Trophoblast cell (in vitro differentiated cells and primary cell): ENCODE data around the gene KDELR1.
A peak's percentile ranks its signal among the peaks of the same experiment; 100 is the strongest.

ENCODE experiments used
- DNase-seq, 2 donors: peaks; one replicate each; pipeline ENCODE4 v3.0.0-alpha.2; 2016
- H2AFZ ChIP-seq: 2 replicates; pipeline ENCODE4 v1.6.1; 2013; ENCODE audit warnings: low read length, moderate library complexity, mild to moderate bottlenecking; ENCODE audit not compliant: insufficient read depth, poor library complexity
- H2AK5ac ChIP-seq: 2 replicates; pipeline ENCODE4 v1.6.1; 2013; ENCODE audit warnings: mild to moderate bottlenecking, low read length
- H2BK120ac ChIP-seq: 2 replicates; pipeline ENCODE4 v1.6.1; 2013; ENCODE audit warnings: low read length, mild to moderate bottlenecking, moderate library complexity; ENCODE audit not compliant: insufficient read depth, poor library complexity
- H2BK12ac ChIP-seq: 2 replicates; pipeline ENCODE4 v1.6.1; 2013; ENCODE audit warnings: mild to moderate bottlenecking, low read length, moderate library complexity
- H2BK5ac ChIP-seq: 2 replicates; pipeline ENCODE4 v1.6.1; 2013; ENCODE audit warnings: low read length, low read depth, moderate library complexity, mild to moderate bottlenecking; ENCODE audit not compliant: poor library complexity
- H3K14ac ChIP-seq: 2 replicates; pipeline ENCODE4 v1.6.1; 2013; ENCODE audit warnings: mild to moderate bottlenecking, low read length
- H3K18ac ChIP-seq: 2 replicates; pipeline ENCODE4 v1.6.1; 2013; ENCODE audit warnings: mild to moderate bottlenecking, low read length
- H3K23ac ChIP-seq: 2 replicates; pipeline ENCODE4 v1.6.1; 2013; ENCODE audit warnings: low read length
- H3K27ac ChIP-seq: 2 replicates; pipeline ENCODE4 v1.5.1; 2013; ENCODE audit warnings: low read depth, mild to moderate bottlenecking, inconsistent platforms, low read length, moderate library complexity
- H3K27me3 ChIP-seq: 2 replicates; pipeline ENCODE4 v1.6.1; 2013; ENCODE audit warnings: inconsistent platforms, mild to moderate bottlenecking, low read length, moderate library complexity; ENCODE audit not compliant: insufficient read depth
- H3K36me3 ChIP-seq, 2 experiments: 1 replicate in 1 of 2; 2 replicates in 1 of 2; pipeline ENCODE4 v1.6.1; 2013; ENCODE audit warnings: low read length in 2 of 2, mild to moderate bottlenecking in 2 of 2, moderate library complexity in 1 of 2; ENCODE audit not compliant: insufficient read depth in 2 of 2, control insufficient read depth in 1 of 2
- H3K4ac ChIP-seq: 2 replicates; pipeline ENCODE4 v1.6.1; 2013; ENCODE audit warnings: low read depth, mild to moderate bottlenecking, low read length, moderate library complexity
- H3K4me1 ChIP-seq, 2 experiments: 1 replicate in 1 of 2; 2 replicates in 1 of 2; pipeline ENCODE4 v1.6.1; 2013; ENCODE audit warnings: low read length in 2 of 2, mild to moderate bottlenecking in 2 of 2, moderate library complexity in 1 of 2; ENCODE audit not compliant: insufficient read depth in 2 of 2, control insufficient read depth in 1 of 2
- H3K4me2 ChIP-seq: 2 replicates; pipeline ENCODE4 v1.6.1; 2013; ENCODE audit warnings: inconsistent platforms, mild to moderate bottlenecking, low read length, moderate library complexity
- H3K4me3 ChIP-seq: 2 replicates; pipeline ENCODE4 v1.5.1; 2013; ENCODE audit warnings: mild to moderate bottlenecking, low read depth, low read length, inconsistent platforms
- H3K79me1 ChIP-seq: one replicate; pipeline ENCODE4 v1.6.1; 2013; ENCODE audit warnings: low read length
- H3K79me2 ChIP-seq: 2 replicates; pipeline ENCODE4 v1.6.1; 2013; ENCODE audit warnings: low read length, mild to moderate bottlenecking; ENCODE audit not compliant: control insufficient read depth, insufficient read depth, poor library complexity
- H3K9ac ChIP-seq: 2 replicates; pipeline ENCODE4 v1.6.1; 2013; ENCODE audit warnings: mild to moderate bottlenecking, low read length
- H3K9me3 ChIP-seq: 2 replicates; pipeline ENCODE4 v1.6.1; 2013; ENCODE audit warnings: low read depth, mild to moderate bottlenecking, control low read depth, inconsistent platforms, low read length; ENCODE audit not compliant: insufficient read depth
- H4K12ac ChIP-seq: 2 replicates; pipeline ENCODE4 v1.6.1; 2013; ENCODE audit warnings: low read depth, mild to moderate bottlenecking, low read length, moderate library complexity
- H4K8ac ChIP-seq: 2 replicates; pipeline ENCODE4 v1.6.1; 2013; ENCODE audit warnings: low read depth, mild to moderate bottlenecking, low read length, moderate library complexity
- H4K91ac ChIP-seq: one replicate; pipeline ENCODE4 v1.6.1; 2013; ENCODE audit warnings: low read depth, mild to moderate bottlenecking, low read length, moderate library complexity
- WGBS: extraction: QIAGEN DNeasy Blood & Tissue Kit; methylation state at CpG from one replicate; pipeline ENCODE4 v1.1.7; 2013; ENCODE audit warnings: missing lambda C conversion rate; ENCODE audit not compliant: insufficient read length, insufficient coverage; ENCODE audit errors: extremely low coverage; 5-methylcytosine and 5-hydroxymethylcytosine counted together

Gene KDELR1

DNA sequence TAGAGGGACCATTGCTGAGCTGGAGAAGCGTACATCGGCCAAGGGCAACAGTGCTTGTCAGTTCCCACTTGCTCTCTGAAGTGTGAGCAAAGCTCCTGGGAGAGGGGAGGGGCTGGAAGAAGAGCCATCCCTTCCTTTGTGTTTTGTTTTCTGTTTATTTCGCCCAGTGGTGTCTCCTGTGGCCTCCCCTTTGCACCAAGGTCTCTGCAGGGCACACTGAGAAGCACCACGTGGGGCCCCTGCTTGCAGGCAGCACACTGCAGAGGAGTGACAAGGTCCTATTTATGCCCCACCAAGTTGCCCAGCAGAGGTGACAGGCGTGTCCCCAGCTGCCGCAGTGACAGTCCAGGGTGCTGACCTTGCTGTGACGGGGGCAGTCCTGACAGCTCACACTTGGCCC lies 26.1 kb upstream of the KDELR1 start:
- H3K14ac ChIP-seq = no peak overlapping the region
- no peak overlapping the region for H2BK12ac ChIP-seq
- no peak for DNase-seq
- no peak overlapping the region for H2AFZ ChIP-seq
- no peak overlapping the region for H4K91ac ChIP-seq
- no peak overlapping the region for H2BK120ac ChIP-seq
- no peaks in the 10 kb centered on the region for H3K27me3 ChIP-seq
- H3K4ac ChIP-seq = no peak overlapping the region
- peaks cover 4% of the 10 kb centered on the region for H3K9me3 ChIP-seq
- H3K79me2 ChIP-seq = no peaks in the 10 kb centered on the region
- H3K9ac ChIP-seq = no peak overlapping the region
- H2AK5ac ChIP-seq = no peak overlapping the region
- H3K36me3 ChIP-seq = no peaks in the 10 kb centered on the region
- no peak overlapping the region for H3K4me3 ChIP-seq
- no peak overlapping the region for H2BK5ac ChIP-seq
- no peak overlapping the region for H3K4me2 ChIP-seq
- H3K4me1 ChIP-seq = peaks cover 0 to 2% of the 10 kb centered on the region in 2 experiments
- no peak overlapping the region for H3K27ac ChIP-seq
- H3K23ac ChIP-seq = no peak overlapping the region
- no peak overlapping the region for H4K8ac ChIP-seq
- H3K18ac ChIP-seq = no peak overlapping the region
- H3K79me1 ChIP-seq = no peaks in the 10 kb centered on the region
- WGBS = no CpG with 5 or more reads among the region's 7 CpGs
- no peak overlapping the region for H4K12ac ChIP-seq

DNA sequence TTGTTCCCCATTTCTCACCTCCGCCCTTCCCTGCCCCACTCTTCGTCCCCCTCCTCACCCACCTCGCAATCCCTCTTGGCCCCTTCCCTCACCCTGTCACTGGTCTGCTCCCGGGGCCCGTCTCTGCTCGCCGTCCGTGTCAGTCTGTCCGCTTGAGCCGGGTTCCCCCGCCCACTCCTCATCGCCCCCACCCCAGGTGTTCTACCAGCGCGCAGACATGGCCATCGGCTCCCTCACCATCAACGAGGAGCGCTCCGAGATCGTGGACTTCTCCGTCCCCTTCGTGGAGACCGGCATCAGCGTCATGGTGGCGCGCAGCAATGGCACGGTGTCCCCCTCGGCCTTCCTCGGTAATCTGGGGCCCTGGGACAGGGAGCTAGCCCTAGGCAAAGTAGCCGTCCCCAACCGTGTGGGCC lies 24.5 kb upstream of the KDELR1 start:
- Histone ChIP-seq H2BK5ac (no peak overlapping the region), H3K27me3 (no peaks in the 10 kb centered on the region), H3K36me3 (no peaks in the 10 kb centered on the region), H3K23ac (no peak overlapping the region), H2AK5ac (no peak overlapping the region), H3K4ac (no peak overlapping the region), H3K27ac (no peak overlapping the region), H2AFZ (no peak overlapping the region), H4K8ac (no peak overlapping the region), H2BK12ac (no peak overlapping the region), H3K79me2 (no peaks in the 10 kb centered on the region), H3K9ac (no peak overlapping the region), H3K4me3 (no peak overlapping the region), H3K79me1 (no peaks in the 10 kb centered on the region), H4K91ac (no peak overlapping the region), H3K4me2 (no peak overlapping the region), H3K18ac (no peak overlapping the region), H3K9me3 (peaks cover 2% of the 10 kb centered on the region), H3K14ac (no peak overlapping the region), H2BK120ac (no peak overlapping the region), H3K4me1 (peaks cover 0 to 2% of the 10 kb centered on the region in 2 experiments), H4K12ac (no peak overlapping the region)
- DNase-seq = no peak
- WGBS = 100% methylated on average over 3 of the region's 30 CpGs

DNA sequence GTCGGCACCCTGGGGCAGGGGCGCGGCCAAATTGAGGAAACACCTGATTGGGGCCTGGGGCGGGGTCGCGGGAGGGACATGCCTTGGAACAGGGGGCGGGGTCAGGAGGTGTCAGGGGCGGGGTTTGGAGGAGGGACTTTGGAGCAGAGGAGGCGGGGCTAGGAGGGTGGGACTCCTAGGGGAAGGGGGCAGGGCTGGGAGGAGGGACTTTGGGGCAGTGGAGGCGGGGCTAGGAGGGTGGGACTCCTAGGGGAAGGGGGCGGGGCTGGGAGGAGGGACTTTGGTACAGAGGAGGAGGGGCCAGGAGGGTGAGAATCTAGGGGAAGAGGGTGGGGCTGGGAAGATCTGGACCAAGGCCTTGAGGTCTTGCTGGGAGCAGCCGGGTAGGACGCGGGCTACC lies 24.0 kb upstream of the KDELR1 start:
- Histone ChIP-seq H3K27ac (no peak overlapping the region), H3K4me3 (no peak overlapping the region), H2BK12ac (no peak overlapping the region), H4K91ac (no peak overlapping the region), H3K14ac (no peak overlapping the region), H3K4ac (no peak overlapping the region), H3K9ac (no peak overlapping the region), H3K9me3 (peaks cover 2% of the 10 kb centered on the region), H2BK120ac (no peak overlapping the region), H4K12ac (no peak overlapping the region), H2AFZ (no peak overlapping the region), H3K79me2 (no peaks in the 10 kb centered on the region), H3K79me1 (no peaks in the 10 kb centered on the region), H3K36me3 (no peaks in the 10 kb centered on the region), H3K27me3 (no peaks in the 10 kb centered on the region), H3K18ac (no peak overlapping the region), H3K4me1 (peaks cover 0 to 2% of the 10 kb centered on the region in 2 experiments), H3K4me2 (no peak overlapping the region), H2AK5ac (no peak overlapping the region), H4K8ac (no peak overlapping the region), H2BK5ac (no peak overlapping the region), H3K23ac (no peak overlapping the region)
- peak; percentile 70 to 75 for DNase-seq
- WGBS = no CpG with 5 or more reads among the region's 14 CpGs

DNA sequence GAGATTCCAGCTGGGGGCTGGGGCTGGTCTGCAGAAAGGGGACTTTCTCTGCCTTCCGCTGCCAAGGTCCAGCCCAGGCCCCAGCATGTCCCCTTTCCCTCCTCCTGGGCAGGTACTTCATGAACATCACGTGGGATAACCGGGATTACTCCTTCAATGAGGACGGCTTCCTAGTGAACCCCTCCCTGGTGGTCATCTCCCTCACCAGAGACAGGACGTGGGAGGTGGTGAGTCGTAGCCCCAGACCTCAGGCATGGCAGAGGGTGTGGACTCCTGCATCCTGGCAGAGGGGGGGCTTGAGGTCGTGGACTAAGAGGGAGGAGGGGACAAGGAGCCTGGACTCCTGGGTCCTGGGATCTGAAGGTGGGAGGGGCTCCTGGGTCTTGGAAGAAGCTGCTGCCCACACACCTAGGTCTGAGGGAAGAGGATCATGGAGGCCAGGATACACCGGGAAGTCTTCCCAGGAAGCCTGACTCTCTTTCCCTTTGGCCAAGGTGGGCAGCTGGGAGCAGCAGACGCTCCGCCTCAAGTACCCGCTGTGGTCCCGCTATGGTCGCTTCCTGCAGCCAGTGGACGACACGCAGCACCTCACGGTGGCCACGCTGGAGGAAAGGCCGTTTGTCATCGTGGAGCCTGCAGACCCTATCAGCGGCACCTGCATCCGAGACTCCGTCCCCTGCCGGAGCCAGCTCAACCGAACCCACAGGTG lies 22.7 kb upstream of the KDELR1 start:
- Histone ChIP-seq H4K91ac (no peak overlapping the region), H3K4me3 (no peak overlapping the region), H2AFZ (no peak overlapping the region), H3K4ac (no peak overlapping the region), H4K12ac (no peak overlapping the region), H3K36me3 (no peaks in the 10 kb centered on the region), H3K27me3 (no peaks in the 10 kb centered on the region), H3K4me1 (peaks cover 0 to 2% of the 10 kb centered on the region in 2 experiments), H2BK120ac (no peak overlapping the region), H2BK5ac (no peak overlapping the region), H3K9me3 (peaks cover 2% of the 10 kb centered on the region), H2BK12ac (no peak overlapping the region), H3K79me1 (no peaks in the 10 kb centered on the region), H3K9ac (no peak overlapping the region), H3K79me2 (no peaks in the 10 kb centered on the region), H4K8ac (peak overlapping the region; percentile 20), H3K14ac (no peak overlapping the region), H3K4me2 (no peak overlapping the region), H3K18ac (no peak overlapping the region), H3K27ac (no peak overlapping the region), H3K23ac (no peak overlapping the region), H2AK5ac (no peak overlapping the region)
- WGBS = no CpG with 5 or more reads among the region's 24 CpGs
- no peak for DNase-seq
